Left ventricle myocardium inferior (tissue), 1 donor: ENCODE measurements around the gene KIAA0513. TPM values are rescaled to one million over a fixed set of nuclear protein-coding genes. Genes with fewer than 3 reads are reported as not detected.

Experiments used
- DNase-seq: peaks from one replicate; pipeline ENCODE4 v3.0.0-alpha.2; 2020
- H3K27ac ChIP-seq: fragments of 200-600 bp; replicated peaks from 2 replicates; pipeline ENCODE4 v1.8.0; 2021
- H3K27me3 ChIP-seq: fragments of 200-600 bp; 2 replicates; pipeline ENCODE4 v1.8.0; 2021; ENCODE audit warnings: low read depth
- H3K36me3 ChIP-seq: fragments of 200-600 bp; 2 replicates; pipeline ENCODE4 v1.8.0; 2021
- H3K4me1 ChIP-seq: fragments of 200-600 bp; 2 replicates; pipeline ENCODE4 v1.8.0; 2021
- H3K4me3 ChIP-seq: fragments of 200-600 bp; 2 replicates; pipeline ENCODE4 v1.8.0; 2021; ENCODE audit warnings: mild to moderate bottlenecking, moderate library complexity
- H3K9me3 ChIP-seq: fragments of 200-600 bp; replicated peaks from 2 replicates; pipeline ENCODE4 v1.8.0; 2021
- intact Hi-C: fragments of 100-400 bp; cut with micrococcal nuclease; formaldehyde crosslinking; loops from one replicate; pipeline ENCODE4 v1.11.0; 2022
- total RNA-seq: library from RNA; stranded (reverse); fragmentation: NEBNext Ultra II Directional; extraction: Animal tissue kit (Norgen Biotek cat#: 25700); gene quantifications from one replicate; pipeline ENCODE4 v1.2.1, GENCODE V29; 2021
- TF ChIP-seq, protein P1 (sequence below): fragments of 200-600 bp; IDR thresholded peaks from 2 replicates; pipeline ENCODE4 v1.8.0; 2021; ENCODE audit warnings: antibody characterized with exemption, mild to moderate bottlenecking, borderline replicate concordance
- donor health status: DM: no; HTN: yes; CAD: no; lungs with severe emphysema.

KIAA0513 gene
- total RNA-seq, 1 donor from 2014 or later, result 10.0 TPM

DNA sequence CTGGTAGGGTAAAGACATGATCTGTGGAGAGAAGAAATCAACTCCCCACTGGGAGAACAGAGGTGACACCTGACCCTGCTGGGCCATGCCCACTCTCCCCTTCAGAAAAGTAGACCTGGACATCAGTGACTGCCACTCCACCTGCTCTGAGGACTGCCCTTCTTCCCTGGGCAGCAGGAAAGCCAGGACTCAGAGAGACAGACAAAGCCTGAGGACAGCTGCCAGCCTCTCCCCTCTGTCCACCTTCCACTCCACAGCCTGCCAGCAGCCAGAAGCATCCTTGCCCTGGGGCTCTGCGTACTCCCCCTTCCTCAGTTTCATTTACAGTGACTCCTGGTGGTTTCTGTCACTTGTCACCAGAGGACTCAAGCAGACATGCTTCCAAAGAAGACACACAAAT lies 40.7 kb upstream of the KIAA0513 start:
- no peak overlapping the region for H3K4me3 ChIP-seq
- no peak overlapping the region for H3K27ac ChIP-seq
- intact Hi-C loops, result no loop called here
- H3K36me3 ChIP-seq, result peaks cover 68% of the 10 kb centered on the region
- no peaks in the 10 kb centered on the region for H3K9me3 ChIP-seq
- H3K27me3 ChIP-seq, result no peaks in the 10 kb centered on the region
- TF ChIP-seq, protein P1, sequence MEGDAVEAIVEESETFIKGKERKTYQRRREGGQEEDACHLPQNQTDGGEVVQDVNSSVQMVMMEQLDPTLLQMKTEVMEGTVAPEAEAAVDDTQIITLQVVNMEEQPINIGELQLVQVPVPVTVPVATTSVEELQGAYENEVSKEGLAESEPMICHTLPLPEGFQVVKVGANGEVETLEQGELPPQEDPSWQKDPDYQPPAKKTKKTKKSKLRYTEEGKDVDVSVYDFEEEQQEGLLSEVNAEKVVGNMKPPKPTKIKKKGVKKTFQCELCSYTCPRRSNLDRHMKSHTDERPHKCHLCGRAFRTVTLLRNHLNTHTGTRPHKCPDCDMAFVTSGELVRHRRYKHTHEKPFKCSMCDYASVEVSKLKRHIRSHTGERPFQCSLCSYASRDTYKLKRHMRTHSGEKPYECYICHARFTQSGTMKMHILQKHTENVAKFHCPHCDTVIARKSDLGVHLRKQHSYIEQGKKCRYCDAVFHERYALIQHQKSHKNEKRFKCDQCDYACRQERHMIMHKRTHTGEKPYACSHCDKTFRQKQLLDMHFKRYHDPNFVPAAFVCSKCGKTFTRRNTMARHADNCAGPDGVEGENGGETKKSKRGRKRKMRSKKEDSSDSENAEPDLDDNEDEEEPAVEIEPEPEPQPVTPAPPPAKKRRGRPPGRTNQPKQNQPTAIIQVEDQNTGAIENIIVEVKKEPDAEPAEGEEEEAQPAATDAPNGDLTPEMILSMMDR, result no peak
- peaks cover 15% of the 10 kb centered on the region for H3K4me1 ChIP-seq
- peak; percentile 3 for DNase-seq

DNA sequence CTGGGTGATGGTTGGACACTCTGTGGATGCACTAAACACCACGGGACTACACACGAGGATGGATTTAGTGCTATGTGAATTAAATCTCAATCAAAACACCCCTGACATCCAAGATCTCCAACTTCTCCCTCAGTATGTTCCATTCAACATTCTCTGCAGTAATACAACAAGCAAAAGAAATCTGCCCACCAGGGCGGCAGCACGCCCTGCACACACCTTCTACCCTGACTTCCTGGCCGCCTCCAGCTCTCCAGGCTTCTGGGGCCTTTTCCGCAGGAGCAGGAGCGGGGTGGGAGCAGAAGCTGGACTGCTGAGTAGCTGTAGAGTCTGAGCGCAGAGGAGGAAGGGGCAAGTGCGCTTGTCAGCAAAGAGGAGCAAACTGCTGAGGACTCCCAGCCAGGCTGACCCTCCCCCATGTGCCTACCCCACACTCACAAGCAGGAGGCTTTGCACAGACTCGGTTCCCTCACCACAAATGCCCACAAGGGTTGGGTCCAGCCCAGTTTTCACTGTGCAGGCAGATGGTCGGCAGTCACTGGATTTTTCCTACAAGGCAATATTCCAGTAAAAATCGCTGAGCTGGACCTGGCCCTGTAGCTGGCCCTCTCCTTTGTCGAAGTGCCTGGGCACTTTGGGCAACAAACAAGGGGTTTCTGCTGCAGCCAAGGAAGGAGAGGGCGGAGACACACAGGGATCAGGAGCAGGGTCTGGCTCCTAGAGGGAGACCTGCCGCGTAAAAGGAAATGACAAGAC lies 39.1 kb upstream of the KIAA0513 start:
- peak; percentile 5 for DNase-seq

DNA sequence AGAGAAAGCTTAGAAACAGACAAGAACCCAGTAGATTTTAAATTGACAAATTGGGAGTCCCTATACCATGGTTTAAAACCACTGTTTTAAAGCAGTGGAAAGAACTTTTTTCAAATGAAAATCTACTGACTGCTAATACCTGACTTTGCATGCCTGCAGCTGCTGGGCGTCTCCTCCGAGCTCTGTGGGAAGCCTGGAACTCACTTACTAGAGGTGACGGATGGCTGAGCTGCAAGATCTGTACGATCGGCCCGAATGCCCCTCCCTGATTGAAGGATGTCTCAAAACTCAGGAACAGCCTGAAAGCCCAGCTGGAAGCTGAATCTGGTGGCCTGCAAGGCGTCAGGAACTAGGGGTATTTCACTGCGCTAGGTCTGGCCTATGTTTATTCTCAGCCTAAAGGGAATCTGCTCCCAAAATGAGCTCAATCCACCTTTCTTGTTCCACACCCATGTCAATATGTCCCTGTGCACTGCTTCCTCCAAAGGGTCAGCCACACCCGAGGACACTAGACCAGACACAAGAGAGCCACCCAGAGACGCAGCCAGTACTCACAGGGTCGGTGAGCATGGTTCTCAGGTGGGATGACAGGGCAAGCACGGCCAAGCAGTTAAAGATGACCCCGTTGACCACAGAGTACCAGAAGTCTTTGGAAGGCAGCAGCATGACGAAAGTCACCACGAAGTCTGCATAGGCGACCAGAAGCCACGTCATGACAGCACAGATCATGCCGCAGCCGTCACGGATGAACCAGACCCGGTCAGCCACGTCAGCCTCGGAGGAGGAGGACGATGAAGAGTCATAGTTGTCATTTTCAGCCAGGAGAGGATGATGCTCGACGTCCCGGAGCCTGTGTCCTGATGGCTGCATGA lies 37.6 kb upstream of the KIAA0513 start:
- Histone ChIP-seq H3K4me3 (no peak overlapping the region), H3K4me1 (peaks cover 17% of the 10 kb centered on the region), H3K27ac (no peak overlapping the region), H3K9me3 (no peaks in the 10 kb centered on the region), H3K36me3 (peaks cover 76% of the 10 kb centered on the region), H3K27me3 (no peaks in the 10 kb centered on the region)
- intact Hi-C loops, result no loop called here
- TF ChIP-seq, protein P1, result no peak
- DNase-seq, result no peak

More for the DNA sequence above, 39.1 kb upstream of the KIAA0513 start:
- H3K27me3 ChIP-seq, result no peaks in the 10 kb centered on the region
- peaks cover 9% of the 10 kb centered on the region for H3K4me1 ChIP-seq
- H3K9me3 ChIP-seq, result no peaks in the 10 kb centered on the region
- H3K27ac ChIP-seq, result no peak overlapping the region
- TF ChIP-seq, protein P1, result no peak
- intact Hi-C loops, result no loop called here
- H3K4me3 ChIP-seq, result no peak overlapping the region
- H3K36me3 ChIP-seq, result peaks cover 68% of the 10 kb centered on the region

DNA sequence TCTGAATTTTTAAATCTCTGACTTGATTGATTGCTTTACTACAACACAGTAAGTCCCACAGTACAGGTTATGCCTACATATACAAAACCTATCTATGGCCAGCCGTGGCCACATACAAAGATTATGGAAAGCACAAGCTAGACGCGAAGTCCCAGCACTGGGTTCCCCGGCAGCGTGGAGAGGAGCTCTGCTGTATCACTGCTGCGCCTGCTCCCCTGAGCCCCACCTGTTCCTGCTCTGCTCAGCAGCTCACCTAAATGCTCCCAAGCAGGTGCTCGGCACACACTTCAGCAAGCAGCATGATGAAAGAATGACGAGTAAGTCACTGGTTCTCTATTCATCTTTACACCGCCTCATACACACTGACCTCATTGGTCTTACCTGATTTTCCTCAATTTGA lies 36.8 kb upstream of the KIAA0513 start:
- no peaks in the 10 kb centered on the region for H3K9me3 ChIP-seq
- TF ChIP-seq, protein P1, result no peak
- peaks cover 78% of the 10 kb centered on the region for H3K36me3 ChIP-seq
- H3K4me1 ChIP-seq, result peaks cover 25% of the 10 kb centered on the region
- intact Hi-C loops, result no loop called here
- H3K4me3 ChIP-seq, result no peak overlapping the region
- no peaks in the 10 kb centered on the region for H3K27me3 ChIP-seq
- DNase-seq, result no peak
- no peak overlapping the region for H3K27ac ChIP-seq

DNA sequence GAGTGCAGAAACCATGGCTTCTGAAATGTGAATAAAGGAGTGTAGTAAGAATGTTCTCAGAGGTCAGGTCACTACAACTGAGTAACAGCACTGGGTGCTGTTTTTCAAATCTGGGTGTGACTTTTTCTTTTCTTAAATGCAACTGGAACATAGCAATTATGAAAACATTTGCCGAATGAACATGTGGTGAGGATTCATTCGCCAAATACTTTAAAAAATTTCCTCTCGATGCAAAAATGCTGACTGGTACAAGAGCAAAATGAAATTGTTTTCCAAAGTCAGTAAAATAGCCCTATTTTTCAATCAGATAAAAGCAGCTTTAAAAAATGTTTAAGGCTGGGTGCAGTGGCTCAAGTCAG lies 34.9 kb upstream of the KIAA0513 start:
- Histone ChIP-seq H3K9me3 (no peaks in the 10 kb centered on the region), H3K4me1 (peaks cover 33% of the 10 kb centered on the region), H3K27ac (peak overlapping the region; percentile 15), H3K4me3 (no peak overlapping the region), H3K27me3 (no peaks in the 10 kb centered on the region), H3K36me3 (peaks cover 62% of the 10 kb centered on the region)
- intact Hi-C loops, result no loop called here
- no peak for DNase-seq
- TF ChIP-seq, protein P1, result no peak
